KMS-11 (cell line): ENCODE measurements around the gene TBL1X.

Experiments used
- H2AFZ ChIP-seq: fragments of 200-600 bp; sonication (generic); 2 replicates; pipeline ENCODE4 v1.6.1; 2016; ENCODE audit warnings: antibody characterized with exemption, mixed run types, low read depth
- H3K27ac ChIP-seq: fragments of 200-600 bp; sonication (generic); 2 replicates; pipeline ENCODE4 v1.6.1; 2016; ENCODE audit warnings: mild to moderate bottlenecking, mixed run types
- H3K27me3 ChIP-seq: fragments of 200-600 bp; sonication (generic); 2 replicates; pipeline ENCODE4 v1.6.1; 2017; ENCODE audit warnings: mild to moderate bottlenecking, low read depth, mixed run types, moderate library complexity; ENCODE audit not compliant: insufficient read depth
- H3K36me3 ChIP-seq: fragments of 200-600 bp; sonication (generic); 2 replicates; pipeline ENCODE4 v1.6.1; 2017; ENCODE audit warnings: mild to moderate bottlenecking, mixed run types; ENCODE audit not compliant: insufficient read depth
- H3K4me1 ChIP-seq: fragments of 200-600 bp; sonication (generic); 2 replicates; pipeline ENCODE4 v1.6.1; 2016; ENCODE audit warnings: mild to moderate bottlenecking, low read depth, mixed run types; ENCODE audit not compliant: poor library complexity, severe bottlenecking
- H3K4me2 ChIP-seq: fragments of 200-600 bp; sonication (generic); 2 replicates; pipeline ENCODE4 v1.7.0; 2016; ENCODE audit warnings: mild to moderate bottlenecking, mixed run types
- H3K4me3 ChIP-seq: fragments of 200-600 bp; sonication (generic); IDR thresholded peaks from 2 replicates; pipeline ENCODE4 v1.6.1; 2017; ENCODE audit warnings: low read depth, low read length, mixed read lengths; ENCODE audit not compliant: insufficient read depth
- H3K79me2 ChIP-seq: fragments of 200-600 bp; sonication (generic); 2 replicates; pipeline ENCODE4 v1.6.1; 2016; ENCODE audit warnings: low read depth, mixed run types; ENCODE audit not compliant: insufficient read depth
- H3K9ac ChIP-seq: fragments of 200-600 bp; sonication (generic); 2 replicates; pipeline ENCODE4 v1.6.1; 2016; ENCODE audit warnings: mild to moderate bottlenecking, mixed run types
- H4K20me1 ChIP-seq: fragments of 200-600 bp; sonication (generic); 2 replicates; pipeline ENCODE4 v1.6.1; 2016; ENCODE audit warnings: mild to moderate bottlenecking, mixed run types; ENCODE audit not compliant: insufficient read depth
- CTCF ChIP-seq: fragments of 200-600 bp; sonication (generic); conservative IDR thresholded peaks from 2 replicates; pipeline ENCODE4 v1.6.1; 2017; ENCODE audit warnings: low read depth, mild to moderate bottlenecking, antibody characterized with exemption, low read length, moderate library complexity, mixed read lengths

TBL1X gene

GRCh38 chrX:9561199-9561598, 96.3 kb downstream of the TBL1X start:
- no peak overlapping the region for H2AFZ ChIP-seq
- H4K20me1 ChIP-seq: no peaks in the 10 kb centered on the region
- H3K79me2 ChIP-seq: no peaks in the 10 kb centered on the region; the same call in 1 of the 2 replicates
- H3K4me3 ChIP-seq: no peak overlapping the region
- H3K36me3 ChIP-seq: no peaks in the 10 kb centered on the region
- H3K27ac ChIP-seq: no peak overlapping the region
- H3K4me2 ChIP-seq: no peak overlapping the region
- H3K4me1 ChIP-seq: no peaks in the 10 kb centered on the region
- no peak overlapping the region for H3K9ac ChIP-seq
- TF ChIP-seq CTCF: no peak
- H3K27me3 ChIP-seq: no peaks in the 10 kb centered on the region

- H3K9ac ChIP-seq: no peak overlapping the region
- H3K4me3 ChIP-seq: no peak overlapping the region
- no peak overlapping the region for H3K27ac ChIP-seq
- no peaks in the 10 kb centered on the region for H3K27me3 ChIP-seq
- H3K4me1 ChIP-seq: no peaks in the 10 kb centered on the region
- H3K36me3 ChIP-seq: no peaks in the 10 kb centered on the region
- H4K20me1 ChIP-seq: no peaks in the 10 kb centered on the region
- H3K4me2 ChIP-seq: no peak overlapping the region
- H2AFZ ChIP-seq: no peak overlapping the region
- H3K79me2 ChIP-seq: no peaks in the 10 kb centered on the region; the same call in 1 of the 2 replicates
- TF ChIP-seq CTCF: no peak
Observed at GRCh38 chrX:9562851-9563250, 98.0 kb downstream of the TBL1X start.

- Histone ChIP-seq H2AFZ (no peak overlapping the region), H3K27me3 (no peaks in the 10 kb centered on the region), H3K27ac (no peak overlapping the region), H3K79me2 (no peaks in the 10 kb centered on the region; the same call in 1 of the 2 replicates), H3K4me1 (no peaks in the 10 kb centered on the region), H3K9ac (no peak overlapping the region), H3K36me3 (no peaks in the 10 kb centered on the region), H4K20me1 (no peaks in the 10 kb centered on the region), H3K4me2 (no peak overlapping the region), H3K4me3 (no peak overlapping the region)
- TF ChIP-seq CTCF: no peak
Observed at GRCh38 chrX:9566150-9566621, 101.3 kb downstream of the TBL1X start.

GRCh38 chrX:9569876-9570301, 105.0 kb downstream of the TBL1X start:
- no peaks in the 10 kb centered on the region for H3K79me2 ChIP-seq
- TF ChIP-seq CTCF: no peak
- no peaks in the 10 kb centered on the region for H3K27me3 ChIP-seq
- H3K4me1 ChIP-seq: no peaks in the 10 kb centered on the region
- H3K27ac ChIP-seq: no peak overlapping the region
- no peak overlapping the region for H2AFZ ChIP-seq
- no peak overlapping the region for H3K4me2 ChIP-seq
- no peaks in the 10 kb centered on the region for H3K36me3 ChIP-seq
- H3K4me3 ChIP-seq: no peak overlapping the region
- no peak overlapping the region for H3K9ac ChIP-seq
- H4K20me1 ChIP-seq: no peaks in the 10 kb centered on the region
